ENCODE results near the gene LRIG1.

LRIG1 gene

DNA sequence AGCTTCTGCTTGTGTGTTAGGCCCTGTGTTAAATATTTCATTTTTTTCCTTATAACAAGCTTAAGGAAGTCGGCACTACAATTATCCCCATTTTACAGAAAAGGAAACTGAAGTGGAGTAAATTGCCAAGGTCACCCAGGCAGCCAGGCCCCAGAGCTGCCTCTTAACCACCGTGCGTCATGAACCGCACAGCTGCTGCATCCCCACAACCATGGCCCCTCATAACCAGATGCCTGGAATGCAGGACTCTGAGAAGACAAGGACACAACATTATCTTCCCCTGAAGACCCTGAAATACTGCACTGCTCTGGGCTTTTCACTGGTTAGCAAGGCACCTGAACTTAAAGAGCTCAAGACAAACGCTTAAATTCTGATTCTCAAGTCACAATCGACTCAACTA, 14.6 kb downstream of the LRIG1 start:
- no peak for FAIRE-seq

DNA sequence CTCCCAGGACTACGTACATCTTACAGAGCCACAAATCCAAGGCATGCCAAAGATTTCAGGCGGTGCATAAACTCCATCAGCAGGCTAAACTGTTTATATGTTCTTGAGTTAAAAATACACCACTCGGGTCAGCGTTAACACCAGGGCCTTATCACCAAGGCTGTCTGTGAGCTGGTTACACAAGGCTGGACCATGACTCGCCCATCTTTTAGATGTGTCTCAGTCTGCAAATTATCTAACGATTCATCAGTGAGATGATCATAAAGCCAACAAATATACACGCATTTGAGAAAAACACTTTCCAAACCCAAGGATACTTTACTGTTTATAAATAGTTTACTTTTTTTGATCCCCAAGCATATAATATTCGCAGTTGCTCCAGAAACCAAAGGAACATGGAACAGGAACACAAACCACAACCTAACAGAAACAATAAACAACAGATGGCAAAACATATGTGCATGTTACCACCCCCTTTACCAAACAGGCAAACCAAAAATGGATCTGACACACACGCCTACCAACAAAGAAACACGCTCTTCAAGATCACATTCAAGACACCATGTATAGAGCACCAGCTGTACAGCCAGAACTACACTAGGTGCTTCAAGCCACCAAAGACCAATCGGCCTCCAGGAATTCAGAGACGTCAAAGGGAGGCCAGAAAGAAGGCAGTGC, 15.4 kb downstream of the LRIG1 start:
- no peak for FAIRE-seq

DNA sequence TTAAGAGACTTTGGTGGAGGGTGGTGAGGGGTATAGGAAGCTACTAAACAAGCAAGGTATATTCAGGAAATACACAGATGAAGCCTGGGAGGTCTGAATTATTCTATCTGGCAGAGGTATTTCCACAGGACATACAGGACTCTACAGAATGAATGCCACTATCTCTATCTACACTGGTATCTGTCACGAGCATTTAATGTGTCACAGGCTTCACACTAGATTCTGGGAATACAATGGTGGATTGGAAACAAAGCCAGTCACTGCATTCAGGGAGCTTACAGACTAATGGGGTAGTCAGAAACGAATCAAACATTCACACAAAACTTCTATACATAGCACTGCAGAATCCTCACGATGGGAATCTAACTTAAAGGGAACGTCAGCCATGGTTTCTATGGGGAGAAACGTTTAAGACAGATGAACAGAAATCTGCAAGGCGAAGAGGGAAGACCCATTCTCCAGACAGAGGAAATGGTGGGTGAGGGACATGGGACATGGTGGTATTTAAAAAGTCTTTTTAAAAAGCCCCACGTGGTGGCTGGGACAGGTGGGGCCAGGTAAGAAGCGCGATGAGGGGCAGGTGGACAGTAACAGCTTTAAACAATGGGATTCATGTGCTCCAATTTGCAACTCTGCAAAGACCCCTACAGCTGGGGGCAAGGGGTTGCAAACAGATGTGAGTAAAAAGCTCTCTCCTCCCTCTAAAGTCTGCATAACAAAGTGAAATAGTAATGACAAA, 16.5 kb downstream of the LRIG1 start:
- FAIRE-seq = no peak

DNA sequence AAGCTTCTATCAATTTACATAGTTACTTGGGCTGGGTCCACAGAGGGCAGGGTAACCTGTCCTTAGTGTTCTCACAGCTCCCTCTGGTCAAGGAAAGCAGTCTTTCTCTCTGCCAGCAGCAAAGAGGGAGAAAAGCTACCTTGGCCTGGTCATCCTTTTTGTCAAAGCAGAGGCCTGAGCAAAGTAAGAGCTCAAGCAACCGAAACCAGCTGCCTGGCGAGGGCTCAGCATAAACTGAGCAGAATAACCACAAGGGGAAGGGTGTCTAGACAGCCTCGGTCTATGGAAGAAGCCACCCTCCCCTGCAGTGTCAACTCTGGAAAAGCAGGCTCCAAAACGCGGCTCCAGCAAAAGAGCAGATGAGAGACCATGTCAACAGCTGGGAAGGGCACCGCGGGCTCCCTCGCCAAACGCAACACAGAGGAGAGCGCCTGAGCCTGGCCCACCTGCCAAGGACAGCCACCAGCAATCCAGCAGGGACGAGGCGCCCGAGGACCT, 17.4 kb downstream of the LRIG1 start:
- FAIRE-seq = no peak

DNA sequence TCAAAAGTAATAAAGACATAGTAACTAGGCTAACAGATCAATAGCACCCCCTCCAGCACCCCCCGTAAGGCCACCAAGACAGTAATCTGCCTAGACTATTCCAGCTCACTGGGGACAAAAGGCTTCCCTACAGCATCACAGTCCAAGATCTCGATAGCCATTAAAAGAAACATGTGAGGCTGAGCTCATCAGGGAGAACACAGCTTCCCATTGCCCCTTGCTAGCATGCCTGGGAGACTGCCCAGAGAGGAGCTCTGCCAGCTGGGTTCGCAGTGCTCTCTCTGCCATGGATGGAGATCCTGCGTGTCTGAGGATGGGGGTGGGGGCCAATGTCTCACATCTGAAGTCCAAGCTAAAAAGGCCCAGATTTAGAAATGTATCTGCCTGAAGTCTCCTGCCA, 17.8 kb downstream of the LRIG1 start:
- FAIRE-seq = no peak

DNA sequence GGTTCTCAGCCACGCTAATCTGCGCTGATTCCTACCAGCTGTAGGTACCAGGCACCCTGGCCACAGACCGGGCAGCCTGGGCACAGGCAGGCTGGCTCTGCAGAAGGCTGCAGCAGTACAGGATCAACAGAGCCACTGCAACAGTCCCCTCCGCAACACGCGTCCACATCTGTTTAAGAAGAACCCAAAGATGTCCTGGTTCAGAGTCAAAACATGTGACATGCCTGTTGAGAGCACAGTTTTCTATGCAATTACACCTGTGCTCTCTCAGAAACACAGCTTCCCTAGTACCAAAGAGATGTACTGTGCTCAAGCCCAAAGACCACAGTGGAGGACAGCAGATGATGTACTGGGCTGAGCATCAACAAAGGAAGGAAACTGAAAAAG, 18.8 kb downstream of the LRIG1 start:
- no peak for FAIRE-seq

DNA sequence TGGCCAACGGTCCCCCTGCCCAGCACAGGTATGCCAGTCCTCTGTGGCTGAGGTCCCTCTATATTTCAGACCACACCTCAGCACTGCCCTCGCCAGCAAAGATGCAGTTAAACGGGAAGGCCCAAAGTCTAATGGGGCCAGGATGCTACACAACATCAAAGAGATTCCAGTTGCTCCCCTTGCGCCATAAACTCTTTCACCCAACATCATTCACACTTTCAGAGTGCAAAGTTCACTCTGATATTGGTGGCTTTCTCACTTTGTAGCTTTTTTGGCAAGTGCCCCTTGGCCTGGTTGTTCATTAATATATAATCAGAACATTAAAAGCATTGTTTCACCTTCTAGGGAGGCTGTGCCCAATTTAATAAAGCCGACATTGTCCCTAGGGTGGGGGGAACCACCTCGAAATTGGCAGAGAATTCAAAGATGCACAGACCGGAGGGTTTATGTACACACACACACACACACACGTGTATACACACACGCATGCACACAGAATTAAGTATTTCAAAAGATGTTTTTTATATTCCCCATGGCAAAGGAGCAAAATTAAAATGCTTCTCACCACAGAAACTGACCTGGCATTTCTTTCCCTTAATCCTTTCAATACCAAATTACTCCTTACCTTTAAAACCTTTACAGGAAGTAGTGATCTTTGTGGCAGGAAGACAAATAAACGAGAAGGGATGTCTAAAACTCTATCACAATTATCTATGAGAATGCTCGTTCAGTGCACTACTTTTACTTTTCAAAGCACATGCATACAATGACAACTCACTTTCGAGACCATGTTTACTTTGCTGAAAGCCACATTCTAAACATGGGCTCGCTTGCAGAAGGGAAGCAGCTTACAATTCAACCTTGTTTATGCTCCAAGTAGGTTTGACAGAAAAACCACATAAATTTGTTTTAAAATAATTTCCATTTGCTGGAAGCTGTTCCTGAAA, 19.5 kb downstream of the LRIG1 start:
- FAIRE-seq = no peak

DNA sequence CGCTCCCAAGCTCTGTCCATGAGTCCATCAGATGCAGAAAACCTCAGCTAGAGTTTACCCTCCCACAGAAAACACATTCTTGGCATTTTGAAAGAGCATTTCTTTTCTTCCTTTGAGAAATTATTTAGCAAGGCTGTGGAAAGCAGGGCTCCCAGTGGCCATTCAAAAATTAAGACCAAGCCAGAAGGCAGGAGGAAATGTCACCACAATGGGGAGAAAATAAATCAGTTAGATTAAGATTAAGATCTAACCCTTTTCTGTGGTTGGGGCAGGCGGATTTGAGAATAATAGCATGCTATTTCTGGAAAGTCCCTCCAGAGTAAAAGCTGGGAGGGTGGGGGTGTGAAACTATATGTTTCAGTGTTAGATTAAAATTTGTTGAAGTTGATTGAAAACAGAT, 20.2 kb downstream of the LRIG1 start:
- no peak for FAIRE-seq

DNA sequence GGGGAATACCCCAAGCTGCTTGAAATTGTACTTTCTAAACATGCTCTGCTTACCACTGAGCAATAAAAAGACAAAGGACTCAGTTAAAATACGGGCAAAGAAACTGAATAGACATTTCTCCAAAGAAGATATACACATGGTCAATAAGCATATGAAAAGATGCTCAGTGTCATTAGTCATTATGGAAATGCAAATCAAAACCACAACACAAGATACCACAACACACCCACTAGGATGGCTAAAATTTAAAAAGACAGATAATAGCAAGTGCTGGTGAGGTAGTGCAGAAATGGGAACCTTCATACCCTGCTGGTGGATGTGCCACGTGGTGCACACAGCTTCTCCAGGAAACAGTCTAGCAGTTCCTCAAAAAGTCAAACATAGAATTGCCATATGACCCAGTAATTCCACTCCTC, 21.3 kb downstream of the LRIG1 start:
- FAIRE-seq = no peak

DNA sequence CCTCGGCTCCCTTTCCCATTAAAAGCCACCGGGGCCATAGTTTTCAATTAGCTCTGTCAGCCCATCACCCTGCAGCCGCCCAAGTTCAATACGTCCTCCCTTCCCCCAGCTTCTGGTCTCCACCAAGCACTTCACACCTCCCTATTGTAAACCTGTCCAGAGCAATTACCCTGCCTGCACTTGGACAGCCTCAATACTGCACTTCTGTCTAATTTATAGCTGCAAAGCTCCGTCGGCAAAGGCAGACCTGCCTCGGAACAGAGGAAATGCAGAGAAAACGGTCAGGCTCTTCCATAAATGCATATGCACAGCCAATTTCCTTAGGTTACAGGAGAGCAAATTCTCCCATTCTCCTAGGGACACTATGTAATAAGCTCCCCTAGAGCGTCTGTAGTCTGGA, 21.9 kb downstream of the LRIG1 start:
- no peak for FAIRE-seq

DNA sequence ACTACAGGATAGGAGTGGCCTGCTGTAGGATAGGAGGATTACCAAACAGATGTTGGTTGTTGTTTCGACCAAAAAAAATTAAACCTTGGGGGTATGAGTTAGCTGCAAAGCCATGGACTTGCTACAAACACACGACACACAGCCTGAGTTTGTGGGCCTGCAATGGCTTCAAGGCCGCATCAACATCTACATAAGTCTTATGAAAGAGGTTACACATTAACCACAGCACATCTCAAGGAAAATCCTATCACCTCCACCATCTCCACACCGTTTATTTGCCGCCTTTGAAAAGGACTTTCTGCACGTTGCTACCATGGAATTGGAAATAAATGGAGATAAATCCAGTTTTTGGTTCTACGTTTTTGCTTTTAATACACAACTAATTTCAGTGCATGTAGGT, 23.0 kb downstream of the LRIG1 start:
- no peak for FAIRE-seq

DNA sequence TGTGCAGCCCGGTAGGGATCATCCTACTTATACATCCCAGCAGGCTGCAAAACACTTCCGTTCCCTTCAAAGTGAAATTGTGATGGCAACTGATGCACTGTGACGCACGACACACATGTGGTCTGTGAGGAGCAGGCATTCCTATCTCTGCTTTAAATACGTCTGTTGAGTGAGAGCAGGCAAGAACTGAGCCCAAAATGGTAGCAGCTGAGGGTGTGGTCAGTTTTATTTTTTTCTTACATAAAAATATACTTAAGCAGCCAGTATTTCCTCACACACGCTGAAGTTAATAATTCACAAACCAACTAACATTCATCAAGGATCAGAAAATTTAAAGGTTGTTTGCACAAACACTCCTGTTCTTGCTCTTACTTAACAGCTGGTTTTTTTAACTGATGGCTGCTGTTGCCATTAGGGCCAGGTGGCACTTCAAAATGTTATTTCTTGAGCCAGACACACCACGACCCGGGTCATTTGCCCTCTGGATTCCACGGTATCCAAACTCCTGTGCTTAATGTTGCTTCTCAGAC, 23.9 kb downstream of the LRIG1 start:
- FAIRE-seq = no peak

DNA sequence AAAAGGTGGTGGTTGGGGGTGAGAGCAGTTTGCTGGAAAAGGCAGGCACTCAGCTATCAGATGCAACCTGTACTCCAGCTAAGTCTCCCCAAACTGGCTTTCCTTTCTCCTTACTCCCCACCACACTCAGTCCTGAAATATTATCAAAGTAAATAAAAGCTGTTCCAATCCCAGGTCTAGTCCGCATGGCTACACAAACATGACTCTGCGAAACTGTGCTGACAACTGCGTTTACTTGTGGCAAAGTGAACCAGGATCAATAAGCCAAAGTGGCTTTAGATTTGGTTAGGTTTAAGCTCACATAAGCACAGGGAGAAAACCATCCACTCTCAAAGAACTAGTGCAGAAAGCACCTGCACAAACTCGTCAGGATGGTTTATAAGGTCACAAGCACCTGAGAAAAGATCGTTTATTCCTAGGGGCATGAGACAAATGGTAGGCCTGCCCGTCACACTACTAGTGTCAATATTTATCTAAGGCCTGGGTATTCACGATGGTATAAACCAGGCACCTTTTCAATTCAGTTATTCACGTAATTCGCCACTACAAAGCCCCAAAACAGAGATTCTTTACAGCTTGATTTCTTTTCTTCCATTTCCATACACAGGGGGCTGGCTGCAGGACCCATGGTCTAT, 25.3 kb downstream of the LRIG1 start:
- no peak for FAIRE-seq

DNA sequence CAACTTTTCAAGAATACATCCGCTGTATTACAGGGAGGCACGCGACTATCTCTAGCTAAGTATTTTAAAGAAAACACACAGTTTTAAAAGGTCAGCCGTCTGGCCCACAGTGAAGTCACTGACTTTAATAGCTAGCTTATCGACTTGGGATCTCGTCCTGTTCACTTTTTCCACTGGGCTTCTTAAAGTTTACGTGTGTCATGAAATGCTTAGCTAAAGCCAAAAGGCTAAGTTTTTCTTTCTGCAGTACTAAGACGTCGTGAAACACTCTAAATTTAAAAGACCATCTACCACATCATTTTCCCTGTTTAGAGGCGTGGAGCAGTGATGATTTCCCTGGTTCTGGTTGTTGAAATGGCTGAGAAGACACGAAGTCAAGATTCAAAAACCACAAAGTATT, 27.1 kb downstream of the LRIG1 start:
- no peak for FAIRE-seq

DNA sequence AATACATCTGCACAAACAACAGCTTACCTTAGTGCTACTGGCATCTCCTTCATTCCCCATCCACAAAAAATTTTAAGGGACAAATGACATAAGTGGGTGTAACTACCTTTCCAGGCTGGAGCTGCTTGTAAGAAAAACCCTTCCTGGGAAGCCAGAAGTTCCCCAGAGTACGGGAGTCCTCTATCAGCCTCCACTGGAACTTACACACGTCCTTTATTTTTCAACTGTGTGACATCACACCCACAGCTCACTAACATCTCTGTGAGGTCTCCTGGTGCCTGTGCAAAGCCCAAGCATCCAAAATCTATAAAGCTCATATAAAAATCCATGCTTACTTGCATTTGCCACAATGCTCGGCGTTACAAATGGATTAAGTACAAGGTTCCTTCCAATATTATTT, 27.6 kb downstream of the LRIG1 start:
- FAIRE-seq = no peak

DNA sequence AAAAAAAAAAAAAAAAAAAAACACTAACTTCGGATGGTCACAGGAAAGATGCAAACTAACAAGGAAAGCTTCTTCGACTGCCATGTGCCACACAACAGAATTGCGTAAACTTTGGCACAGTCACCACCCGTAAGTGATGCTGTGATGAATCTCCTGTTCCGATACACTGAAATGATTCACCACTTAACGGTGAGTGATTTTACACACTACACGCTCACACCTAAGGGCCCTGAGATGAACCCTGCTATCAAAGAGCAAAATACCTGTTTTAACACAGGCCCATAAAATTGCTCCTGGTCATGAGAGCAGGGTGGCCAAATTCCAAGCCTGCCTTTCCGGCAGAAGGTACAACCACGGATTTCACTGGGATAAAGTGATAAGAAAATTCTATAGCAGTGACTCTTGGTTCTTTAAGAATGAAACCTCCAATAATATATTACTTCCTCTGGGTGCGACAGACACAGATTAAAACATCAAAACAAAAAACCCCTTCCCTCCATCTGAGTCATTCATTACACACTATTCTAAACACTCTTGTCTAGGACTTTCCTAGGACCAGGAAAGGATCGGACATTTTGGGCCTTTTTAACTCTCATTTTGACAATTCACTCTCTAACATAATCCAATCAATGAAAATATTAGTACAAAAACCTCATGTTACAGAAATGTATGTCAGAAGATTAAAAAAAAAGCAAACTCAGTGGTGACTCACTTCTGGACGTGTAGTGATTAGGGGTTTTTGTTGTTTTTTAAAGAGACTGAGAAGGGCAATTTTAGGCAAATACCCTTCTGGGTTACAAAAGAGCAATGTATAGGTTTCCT, 28.3 kb downstream of the LRIG1 start:
- no peak for FAIRE-seq

DNA sequence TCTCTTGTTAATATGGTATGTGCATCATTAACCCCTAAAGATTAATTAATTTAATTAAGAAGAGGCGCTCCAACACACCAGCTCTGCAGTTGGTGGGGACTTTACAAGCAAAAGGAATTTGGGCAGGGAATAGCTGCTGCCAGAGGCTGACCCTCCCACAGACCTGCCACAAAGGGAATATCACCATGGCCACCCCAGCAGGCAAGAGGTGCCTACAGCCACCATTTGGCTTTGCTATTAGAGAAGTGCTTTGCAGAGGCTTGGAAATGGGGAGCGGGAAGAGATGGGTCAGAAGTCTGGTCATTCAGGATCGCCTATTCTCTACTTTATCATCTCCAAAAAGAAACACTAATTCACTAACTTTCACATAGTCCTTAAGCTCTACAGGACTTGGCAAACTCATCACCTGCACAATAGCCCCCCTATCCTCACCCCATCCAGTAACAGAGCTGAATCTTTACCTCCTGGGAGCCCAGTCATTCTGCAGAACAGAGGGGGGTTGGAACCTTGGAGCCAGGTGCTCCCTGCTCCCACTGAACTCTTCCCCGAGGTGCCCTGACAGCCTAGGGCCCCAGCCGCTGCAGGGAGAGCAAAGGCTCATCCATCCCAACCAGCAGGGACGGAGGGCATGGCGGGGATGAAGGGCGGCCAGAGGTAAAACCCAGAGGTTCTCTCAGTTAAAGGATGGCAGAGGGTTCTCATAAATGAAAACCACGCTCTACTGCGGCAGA, 29.7 kb downstream of the LRIG1 start:
- no peak for FAIRE-seq

DNA sequence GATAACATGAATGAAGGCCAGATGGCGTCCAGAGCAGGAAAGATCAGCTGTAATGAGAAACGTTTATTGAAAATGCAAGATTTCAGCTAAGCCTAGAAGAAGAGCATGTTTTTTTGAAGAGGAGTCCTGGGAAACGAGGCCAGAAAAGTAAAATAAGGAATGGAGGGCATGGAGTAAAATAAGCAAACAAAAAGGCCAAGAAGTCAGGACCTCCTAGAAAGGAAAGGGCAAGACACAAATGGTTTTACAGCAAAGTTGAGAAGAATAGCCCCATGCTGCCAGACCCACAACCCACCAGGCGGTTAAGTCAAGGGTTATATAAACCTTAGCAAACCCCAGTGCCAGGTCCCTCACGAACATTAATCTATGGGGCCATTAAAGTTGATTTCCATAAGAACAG, 30.5 kb downstream of the LRIG1 start:
- no peak for FAIRE-seq

DNA sequence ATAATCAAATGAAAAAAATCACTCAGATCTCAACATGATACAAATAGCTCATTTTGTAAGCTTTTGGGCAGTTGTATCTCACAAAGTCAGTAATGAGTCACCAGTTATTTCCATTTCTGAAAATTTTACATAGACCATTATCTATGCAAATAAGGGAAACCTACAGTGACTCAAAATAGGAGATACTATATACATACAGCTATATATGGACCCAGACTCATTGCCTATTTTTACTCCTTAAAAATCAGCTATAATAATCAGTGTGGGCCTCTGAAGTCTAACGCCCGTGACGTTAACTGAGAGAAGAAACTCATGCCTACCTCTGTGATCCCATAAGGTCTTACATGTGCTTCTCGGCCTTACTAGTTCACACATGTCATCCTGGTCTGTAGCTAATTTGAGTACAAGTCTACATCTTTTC, 31.6 kb downstream of the LRIG1 start:
- no peak for FAIRE-seq

DNA sequence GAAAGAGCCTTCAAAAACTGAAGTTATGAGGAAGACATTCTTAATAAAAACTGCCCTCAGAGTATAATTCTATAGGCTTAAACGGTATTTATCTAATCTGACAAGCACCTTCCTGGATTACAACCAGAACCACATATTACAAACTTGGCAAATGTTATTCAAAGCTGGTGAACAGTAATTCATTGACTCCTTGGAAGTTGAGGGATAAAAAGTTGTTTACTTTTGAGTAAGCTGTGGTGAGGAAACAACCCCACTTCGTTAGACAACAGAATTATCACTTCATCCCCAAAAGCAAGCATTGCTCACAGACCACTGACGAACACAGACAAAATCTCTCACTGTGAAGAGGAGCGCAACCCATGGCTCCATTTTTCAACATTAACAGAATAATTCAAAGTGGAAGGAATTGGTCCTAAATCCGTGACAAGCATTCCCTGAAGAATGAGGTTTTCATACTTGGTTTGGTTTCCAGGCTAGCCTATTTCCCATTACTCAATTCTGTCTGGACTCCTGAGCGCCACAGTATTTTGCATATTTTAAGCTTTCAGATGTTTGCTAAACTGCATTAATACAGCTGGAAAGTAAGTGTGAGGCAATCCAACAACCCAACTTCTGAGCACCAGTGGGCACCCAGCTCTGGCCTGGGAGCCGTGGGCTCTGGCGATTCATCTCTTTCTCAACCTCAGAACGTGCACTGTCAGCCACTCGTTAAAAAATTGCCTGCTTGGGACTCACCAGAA, 32.7 kb downstream of the LRIG1 start:
- FAIRE-seq = no peak
